ENCODE measurements around the gene ARMH3.

DNA sequence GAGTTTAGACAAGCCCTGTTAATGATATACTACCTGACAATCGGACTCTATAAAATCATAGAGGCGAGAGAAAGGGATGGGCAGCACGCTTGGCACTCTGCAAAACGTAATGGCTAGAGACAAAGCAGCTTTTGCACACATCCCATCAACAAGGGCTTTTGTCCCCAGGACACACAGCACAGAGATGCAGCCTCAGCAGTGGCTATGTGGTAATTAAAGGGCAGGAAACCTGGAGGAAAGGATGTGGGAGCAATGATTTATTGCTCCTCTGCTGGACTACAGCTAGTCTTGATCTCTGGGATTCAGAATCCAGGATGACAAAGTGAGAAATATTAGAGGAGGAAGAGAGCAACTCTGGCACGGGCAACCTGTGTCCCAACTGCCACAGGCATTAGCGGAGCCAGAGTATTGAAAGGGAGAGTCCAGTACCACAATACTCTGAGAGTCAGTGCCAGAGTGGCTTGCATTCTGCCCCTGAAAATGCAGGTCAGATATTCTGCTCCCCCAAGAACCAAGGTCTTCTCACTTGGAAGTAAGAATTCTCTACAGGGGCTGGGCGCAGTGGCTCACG lies 96.5 kb downstream of the ARMH3 start:
- no peak for TF ChIP-seq POLR2AphosphoS5 (IDR thresholded peaks at IDR 0.05; ENCODE audit: low read depth)
- no peak for TF ChIP-seq CTCF (conservative IDR thresholded peaks at IDR 0.05; ENCODE audit: low read depth in 2 of 2)
- TF ChIP-seq EZH2 (IDR thresholded peaks at IDR 0.05; ENCODE audit: low read depth, unreplicated experiment): no peak
